ENCODE measurements around the gene C3.
"Not testable (repeated sequence)": the region's sequence is repeated elsewhere in the genome, so short reads cannot be mapped to it uniquely, and the experiment has no call there.

C3 gene

GRCh38 chr19:6679139-6679538 lies 41.3 kb downstream of the C3 start:
- Histone ChIP-seq H3K9ac (ENCODE audit: low read depth in 1 of 2, low read length in 2 of 2) (no peak overlapping the region), H3K27ac (ENCODE audit: low read depth, low read length) (no peak overlapping the region), H3K36me3 (ENCODE audit: control insufficient read depth in 1 of 2, insufficient read depth in 2 of 2, low read length in 2 of 2) (no peaks in the 10 kb centered on the region), H3K4me3 (ENCODE audit: low read depth in 1 of 2, low read length in 2 of 2) (no peak overlapping the region), H3K9me3 (ENCODE audit: control insufficient read depth in 1 of 2, low read length in 2 of 2) (no peaks in the 10 kb centered on the region), H3K27me3 (ENCODE audit: control insufficient read depth in 1 of 2, insufficient read depth in 2 of 2, low read length in 2 of 2) (no peaks in the 10 kb centered on the region), H3K4me1 (ENCODE audit: control insufficient read depth in 1 of 2, insufficient read depth in 2 of 2, low read length in 2 of 2) (peaks cover 0 to 3% of the 10 kb centered on the region in 2 donors)

- H3K27ac ChIP-seq (ENCODE audit: low read depth, low read length) = no peak overlapping the region
- H3K4me3 ChIP-seq (ENCODE audit: low read depth in 1 of 2, low read length in 2 of 2) = no peak overlapping the region
- peaks cover 0 to 3% of the 10 kb centered on the region in 2 donors for H3K4me1 ChIP-seq (ENCODE audit: control insufficient read depth in 1 of 2, insufficient read depth in 2 of 2, low read length in 2 of 2)
- H3K27me3 ChIP-seq (ENCODE audit: control insufficient read depth in 1 of 2, insufficient read depth in 2 of 2, low read length in 2 of 2) = no peaks in the 10 kb centered on the region
- no peaks in the 10 kb centered on the region for H3K36me3 ChIP-seq (ENCODE audit: control insufficient read depth in 1 of 2, insufficient read depth in 2 of 2, low read length in 2 of 2)
- H3K9me3 ChIP-seq (ENCODE audit: control insufficient read depth in 1 of 2, low read length in 2 of 2) = no peaks in the 10 kb centered on the region
- H3K9ac ChIP-seq (ENCODE audit: low read depth in 1 of 2, low read length in 2 of 2) = no peak overlapping the region
These were observed 41.8 kb downstream of the C3 start for GRCh38 chr19:6678690-6679109.

- no peak overlapping the region for H3K9ac ChIP-seq (ENCODE audit: low read depth in 1 of 2, low read length in 2 of 2)
- H3K27me3 ChIP-seq (ENCODE audit: control insufficient read depth in 1 of 2, insufficient read depth in 2 of 2, low read length in 2 of 2) = no peaks in the 10 kb centered on the region
- H3K36me3 ChIP-seq (ENCODE audit: control insufficient read depth in 1 of 2, insufficient read depth in 2 of 2, low read length in 2 of 2) = no peaks in the 10 kb centered on the region
- H3K4me1 ChIP-seq (ENCODE audit: control insufficient read depth in 1 of 2, insufficient read depth in 2 of 2, low read length in 2 of 2) = peaks cover 0 to 3% of the 10 kb centered on the region in 2 donors
- no peaks in the 10 kb centered on the region for H3K9me3 ChIP-seq (ENCODE audit: control insufficient read depth in 1 of 2, low read length in 2 of 2)
- no peak overlapping the region for H3K27ac ChIP-seq (ENCODE audit: low read depth, low read length)
- H3K4me3 ChIP-seq (ENCODE audit: low read depth in 1 of 2, low read length in 2 of 2) = peak overlapping the region in 1 of 2 donors; percentile 47
These were observed 42.4 kb downstream of the C3 start for GRCh38 chr19:6677883-6678689.

DNA sequence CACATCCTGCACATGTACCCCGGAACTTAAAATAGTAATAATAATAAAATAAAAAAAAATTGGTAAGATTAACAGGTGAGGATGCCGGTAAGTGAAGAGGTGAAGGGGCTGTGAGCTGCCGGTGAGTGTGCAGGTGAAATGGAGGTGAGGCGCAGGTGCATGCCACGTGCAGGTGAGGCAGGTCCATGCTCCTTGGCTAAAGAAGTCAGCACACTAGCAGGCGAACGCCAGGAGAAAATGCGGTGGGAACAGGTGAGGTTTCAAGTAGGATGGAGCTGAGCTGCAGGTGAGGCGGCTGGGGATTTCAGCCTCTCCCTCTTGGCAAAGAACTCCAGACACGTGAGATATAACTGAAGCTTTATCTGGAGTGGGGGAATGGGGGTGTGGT lies 43.0 kb downstream of the C3 start:
- H3K27ac ChIP-seq (ENCODE audit: low read depth, low read length) = no peak overlapping the region
- no peaks in the 10 kb centered on the region for H3K27me3 ChIP-seq (ENCODE audit: control insufficient read depth in 1 of 2, insufficient read depth in 2 of 2, low read length in 2 of 2)
- no peaks in the 10 kb centered on the region for H3K9me3 ChIP-seq (ENCODE audit: control insufficient read depth in 1 of 2, low read length in 2 of 2)
- H3K4me3 ChIP-seq (ENCODE audit: low read depth in 1 of 2, low read length in 2 of 2) = peak overlapping the region in 1 of 2 donors; percentile 47
- peaks cover 3% of the 10 kb centered on the region in 2 donors for H3K4me1 ChIP-seq (ENCODE audit: control insufficient read depth in 1 of 2, insufficient read depth in 2 of 2, low read length in 2 of 2)
- H3K36me3 ChIP-seq (ENCODE audit: control insufficient read depth in 1 of 2, insufficient read depth in 2 of 2, low read length in 2 of 2) = no peaks in the 10 kb centered on the region
- no peak overlapping the region for H3K9ac ChIP-seq (ENCODE audit: low read depth in 1 of 2, low read length in 2 of 2)

DNA sequence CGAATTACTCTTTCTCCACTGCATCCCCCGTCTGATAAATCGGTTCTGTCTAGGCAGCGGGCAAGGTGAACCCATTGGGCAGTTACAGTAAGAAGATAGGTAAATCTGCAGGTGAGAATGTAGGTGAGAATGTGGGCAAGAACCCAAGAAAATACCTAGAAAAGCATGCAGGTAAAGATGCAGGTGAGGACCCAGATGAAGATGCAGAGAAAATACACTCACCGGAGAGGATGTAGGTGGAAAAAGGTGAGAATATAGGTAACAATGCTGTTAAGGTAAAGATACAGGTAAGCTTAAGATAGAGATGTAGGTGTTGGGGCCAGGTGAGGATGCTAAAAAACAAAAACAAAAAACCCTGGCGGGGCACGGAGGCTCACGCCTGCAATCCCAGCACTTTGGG lies 44.2 kb downstream of the C3 start:
- Histone ChIP-seq H3K4me1 (ENCODE audit: control insufficient read depth in 1 of 2, insufficient read depth in 2 of 2, low read length in 2 of 2) (peaks cover 3% of the 10 kb centered on the region in 2 donors), H3K27me3 (ENCODE audit: control insufficient read depth in 1 of 2, insufficient read depth in 2 of 2, low read length in 2 of 2) (no peaks in the 10 kb centered on the region), H3K4me3 (ENCODE audit: low read depth in 1 of 2, low read length in 2 of 2) (no peak overlapping the region), H3K9me3 (ENCODE audit: control insufficient read depth in 1 of 2, low read length in 2 of 2) (no peaks in the 10 kb centered on the region), H3K36me3 (ENCODE audit: control insufficient read depth in 1 of 2, insufficient read depth in 2 of 2, low read length in 2 of 2) (no peaks in the 10 kb centered on the region), H3K9ac (ENCODE audit: low read depth in 1 of 2, low read length in 2 of 2) (no peak overlapping the region), H3K27ac (ENCODE audit: low read depth, low read length) (no peak overlapping the region)

GRCh38 chr19:6674868-6675305 lies 45.6 kb downstream of the C3 start:
- Histone ChIP-seq H3K4me1 (ENCODE audit: control insufficient read depth in 1 of 2, insufficient read depth in 2 of 2, low read length in 2 of 2) (peaks cover 6 to 8% of the 10 kb centered on the region in 2 donors), H3K9me3 (ENCODE audit: control insufficient read depth in 1 of 2, low read length in 2 of 2) (no peaks in the 10 kb centered on the region), H3K9ac (ENCODE audit: low read depth in 1 of 2, low read length in 2 of 2) (no peak overlapping the region), H3K4me3 (ENCODE audit: low read depth in 1 of 2, low read length in 2 of 2) (no peak overlapping the region), H3K27ac (ENCODE audit: low read depth, low read length) (no peak overlapping the region), H3K36me3 (ENCODE audit: control insufficient read depth in 1 of 2, insufficient read depth in 2 of 2, low read length in 2 of 2) (no peaks in the 10 kb centered on the region), H3K27me3 (ENCODE audit: control insufficient read depth in 1 of 2, insufficient read depth in 2 of 2, low read length in 2 of 2) (no peaks in the 10 kb centered on the region)

- H3K9ac ChIP-seq (ENCODE audit: low read depth in 1 of 2, low read length in 2 of 2); H3K9me3 ChIP-seq (ENCODE audit: control insufficient read depth in 1 of 2, low read length in 2 of 2); H3K27ac ChIP-seq (ENCODE audit: low read depth, low read length); H3K27me3 ChIP-seq (ENCODE audit: control insufficient read depth in 1 of 2, insufficient read depth in 2 of 2, low read length in 2 of 2); H3K36me3 ChIP-seq (ENCODE audit: control insufficient read depth in 1 of 2, insufficient read depth in 2 of 2, low read length in 2 of 2); H3K4me1 ChIP-seq (ENCODE audit: control insufficient read depth in 1 of 2, insufficient read depth in 2 of 2, low read length in 2 of 2); H3K4me3 ChIP-seq (ENCODE audit: low read depth in 1 of 2, low read length in 2 of 2): not testable (repeated sequence)
These were observed 46.0 kb downstream of the C3 start for GRCh38 chr19:6674408-6674807.

DNA sequence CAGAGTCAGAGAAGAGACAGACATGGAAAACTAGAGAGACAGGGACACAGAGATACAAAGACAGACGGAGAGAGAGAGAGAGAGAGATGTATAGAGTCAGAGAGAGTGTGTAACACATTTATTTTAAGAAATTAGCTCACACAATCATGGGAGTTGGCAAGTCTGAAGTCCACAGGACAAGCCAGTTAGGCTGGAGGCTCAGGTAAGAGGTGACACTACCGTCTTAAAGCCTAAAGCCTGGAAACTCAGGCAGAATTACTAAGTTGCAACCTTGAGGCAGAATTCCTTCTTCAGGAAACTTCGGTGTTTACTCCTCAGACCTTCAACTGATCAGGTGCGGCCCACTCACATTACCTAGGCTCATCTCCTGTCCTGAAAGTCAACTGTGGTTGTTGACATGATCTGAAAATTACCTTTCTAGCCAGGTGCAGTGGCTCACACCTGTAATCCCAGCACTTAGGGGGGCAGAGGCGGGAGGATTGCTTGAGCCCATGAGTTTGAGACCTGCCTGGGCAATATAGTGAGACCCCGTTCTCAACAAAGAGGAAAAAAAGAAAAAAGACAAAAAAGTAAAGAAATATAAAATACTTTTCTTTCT lies 47.7 kb downstream of the C3 start:
- H3K4me1 ChIP-seq (ENCODE audit: control insufficient read depth in 1 of 2, insufficient read depth in 2 of 2, low read length in 2 of 2) = peaks cover 6 to 8% of the 10 kb centered on the region in 2 donors
- H3K27me3 ChIP-seq (ENCODE audit: control insufficient read depth in 1 of 2, insufficient read depth in 2 of 2, low read length in 2 of 2) = no peaks in the 10 kb centered on the region

DNA sequence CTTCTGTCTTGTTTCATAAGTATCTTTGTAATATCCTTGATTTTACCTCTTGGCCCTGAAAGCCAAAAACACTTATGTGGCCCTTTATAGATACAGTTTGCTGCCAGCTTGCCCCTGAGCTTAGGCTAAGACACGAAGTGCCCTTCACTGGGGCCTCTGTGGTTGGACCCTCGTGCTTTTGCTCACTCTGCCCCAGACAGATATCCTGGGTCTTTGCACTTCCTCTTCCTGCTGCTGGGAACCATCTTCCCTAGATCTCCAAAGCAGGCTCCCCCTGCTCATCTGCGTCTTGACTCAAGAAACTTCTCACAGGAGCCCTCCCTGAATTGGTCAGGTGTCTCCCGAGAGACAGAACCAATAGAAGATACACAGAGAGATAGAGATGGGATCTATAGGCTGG lies 48.5 kb downstream of the C3 start:
- no peaks in the 10 kb centered on the region for H3K36me3 ChIP-seq (ENCODE audit: control insufficient read depth in 1 of 2, insufficient read depth in 2 of 2, low read length in 2 of 2)
- no peak overlapping the region for H3K4me3 ChIP-seq (ENCODE audit: low read depth in 1 of 2, low read length in 2 of 2)
- no peak overlapping the region for H3K9ac ChIP-seq (ENCODE audit: low read depth in 1 of 2, low read length in 2 of 2)
- H3K4me1 ChIP-seq (ENCODE audit: control insufficient read depth in 1 of 2, insufficient read depth in 2 of 2, low read length in 2 of 2) = peaks cover 5 to 6% of the 10 kb centered on the region in 2 donors
- H3K27me3 ChIP-seq (ENCODE audit: control insufficient read depth in 1 of 2, insufficient read depth in 2 of 2, low read length in 2 of 2) = no peaks in the 10 kb centered on the region
- H3K9me3 ChIP-seq (ENCODE audit: control insufficient read depth in 1 of 2, low read length in 2 of 2) = no peaks in the 10 kb centered on the region
- H3K27ac ChIP-seq (ENCODE audit: low read depth, low read length) = no peak overlapping the region

More for the DNA sequence above, 47.7 kb downstream of the C3 start:
- no peak overlapping the region for H3K9ac ChIP-seq (ENCODE audit: low read depth in 1 of 2, low read length in 2 of 2)
- H3K4me3 ChIP-seq (ENCODE audit: low read depth in 1 of 2, low read length in 2 of 2) = no peak overlapping the region
- H3K9me3 ChIP-seq (ENCODE audit: control insufficient read depth in 1 of 2, low read length in 2 of 2) = no peaks in the 10 kb centered on the region
- no peaks in the 10 kb centered on the region for H3K36me3 ChIP-seq (ENCODE audit: control insufficient read depth in 1 of 2, insufficient read depth in 2 of 2, low read length in 2 of 2)
- no peak overlapping the region for H3K27ac ChIP-seq (ENCODE audit: low read depth, low read length)

DNA sequence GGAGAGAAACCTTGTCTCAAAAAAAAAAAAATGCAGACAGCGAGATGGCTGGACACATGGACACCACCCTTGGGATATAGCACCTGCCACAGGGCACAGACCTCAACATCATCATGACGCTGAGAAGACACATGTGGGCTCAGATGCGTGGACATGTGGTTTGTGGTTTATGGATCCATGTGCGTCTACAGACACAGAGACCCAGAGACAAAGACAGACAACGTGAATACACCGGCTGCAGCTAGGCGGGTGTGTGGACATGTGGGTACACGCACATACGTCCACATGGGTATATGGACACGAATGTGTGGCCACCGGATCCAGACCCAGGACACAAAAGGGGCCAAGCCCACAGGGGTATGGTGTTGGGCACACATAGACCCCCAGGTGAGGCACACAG lies 51.8 kb downstream of the C3 start:
- Histone ChIP-seq H3K4me1 (ENCODE audit: control insufficient read depth in 1 of 2, insufficient read depth in 2 of 2, low read length in 2 of 2) (peaks cover 5 to 6% of the 10 kb centered on the region in 2 donors), H3K9ac (ENCODE audit: low read depth in 1 of 2, low read length in 2 of 2) (peak overlapping the region in 1 of 2 donors; percentile 52), H3K9me3 (ENCODE audit: control insufficient read depth in 1 of 2, low read length in 2 of 2) (no peaks in the 10 kb centered on the region), H3K36me3 (ENCODE audit: control insufficient read depth in 1 of 2, insufficient read depth in 2 of 2, low read length in 2 of 2) (no peaks in the 10 kb centered on the region), H3K27me3 (ENCODE audit: control insufficient read depth in 1 of 2, insufficient read depth in 2 of 2, low read length in 2 of 2) (no peaks in the 10 kb centered on the region), H3K27ac (ENCODE audit: low read depth, low read length) (no peak overlapping the region), H3K4me3 (ENCODE audit: low read depth in 1 of 2, low read length in 2 of 2) (peak overlapping the region; percentile 33 to 65)

Measured in duodenal mucosa (tissue), 2 donors.